Panc1 (cell line): ENCODE results near the gene POLDIP3. TPM values are rescaled to one million over a fixed set of nuclear protein-coding genes. Genes with fewer than 3 reads are reported as not detected.

ENCODE experiments used
- total RNA-seq: library from RNA; stranded (reverse); gene quantifications from one replicate; pipeline ENCODE4 v1.2.1, GENCODE V29; 2021; ENCODE audit not compliant: unreplicated experiment

POLDIP3 gene
- total RNA-seq, 1 experiment from 2014 or later, result 46.6 TPM

Other genes with a start within 250 kb of the POLDIP3 start
- gene NFAM1, start 182.5 kb downstream of the POLDIP3 start, total RNA-seq, result 0.41 TPM
- 29.8 TPM for gene RRP7A, start 95.1 kb downstream of the POLDIP3 start, total RNA-seq
- gene SERHL2, start 60.9 kb downstream of the POLDIP3 start, total RNA-seq, result 1.6 TPM
- gene ATP5MGL, start 25.7 kb upstream of the POLDIP3 start, total RNA-seq, result 0.23 TPM
- gene CYB5R3, start 34.5 kb upstream of the POLDIP3 start, total RNA-seq, result 102 TPM
- 6.9 TPM for gene A4GALT, start 106.0 kb upstream of the POLDIP3 start, total RNA-seq
- gene ARFGAP3, start 242.4 kb upstream of the POLDIP3 start, total RNA-seq, result 27.0 TPM